NCI-H2029 treated with DMSO at 0.1 percent for 48 hours (cell line): ENCODE measurements around the gene KIRREL2.
"Not testable (repeated sequence)": the region's sequence is repeated elsewhere in the genome, so short reads cannot be mapped to it uniquely, and the experiment has no call there.

Experiments used
- DNase-seq: peaks from one replicate; lab custom pipeline; 2025; lab: John Stamatoyannopoulos, UW

The KIRREL2 gene

GRCh38 chr19:35870124-35870736 lies 13.5 kb downstream of the KIRREL2 start:
- not testable (repeated sequence) for DNase-seq

- DNase-seq = no peak
Measured at GRCh38 chr19:35870798-35871197, 14.1 kb downstream of the KIRREL2 start.

GRCh38 chr19:35871611-35872010 lies 14.9 kb downstream of the KIRREL2 start:
- no peak for DNase-seq

GRCh38 chr19:35872180-35872579 lies 15.5 kb downstream of the KIRREL2 start:
- DNase-seq = no peak

GRCh38 chr19:35874392-35874930 lies 17.8 kb downstream of the KIRREL2 start:
- no peak for DNase-seq

GRCh38 chr19:35879068-35879467 lies 22.4 kb downstream of the KIRREL2 start:
- DNase-seq = no peak

- DNase-seq = peak; percentile 69
Measured at GRCh38 chr19:35879770-35880317, 23.1 kb downstream of the KIRREL2 start.

- DNase-seq = peak; percentile 71
Measured at GRCh38 chr19:35882114-35882832, 25.6 kb downstream of the KIRREL2 start.

GRCh38 chr19:35883882-35884281 lies 27.2 kb downstream of the KIRREL2 start:
- no peak for DNase-seq

GRCh38 chr19:35885225-35885738 lies 28.6 kb downstream of the KIRREL2 start:
- DNase-seq = no peak

- no peak for DNase-seq
Measured at GRCh38 chr19:35885904-35886303, 29.2 kb downstream of the KIRREL2 start.

GRCh38 chr19:35887197-35887596 lies 30.5 kb downstream of the KIRREL2 start:
- DNase-seq = no peak

GRCh38 chr19:35888398-35888797 lies 31.7 kb downstream of the KIRREL2 start:
- no peak for DNase-seq

GRCh38 chr19:35889370-35890112 lies 32.8 kb downstream of the KIRREL2 start:
- no peak for DNase-seq

GRCh38 chr19:35890113-35890650 lies 33.5 kb downstream of the KIRREL2 start:
- DNase-seq = no peak

- not testable (repeated sequence) for DNase-seq
Measured at GRCh38 chr19:35891819-35892218, 35.1 kb downstream of the KIRREL2 start.

- DNase-seq = no peak
Measured at GRCh38 chr19:35894342-35894741, 37.6 kb downstream of the KIRREL2 start.

- no peak for DNase-seq
Measured at GRCh38 chr19:35895911-35896642, 39.4 kb downstream of the KIRREL2 start.

- no peak for DNase-seq
Measured at GRCh38 chr19:35896643-35897040, 39.9 kb downstream of the KIRREL2 start.

- DNase-seq = no peak
Measured at GRCh38 chr19:35897706-35898451, 41.2 kb downstream of the KIRREL2 start.

- DNase-seq = no peak
Measured at GRCh38 chr19:35898499-35898809, 41.7 kb downstream of the KIRREL2 start.
